Cortex of kidney (tissue), 1 donor: Measurements from ENCODE around the gene TECPR1.

ENCODE experiments used
- DNase-seq: peaks from one replicate; lab custom pipeline; 2025; lab: John Stamatoyannopoulos, UW

The TECPR1 gene, protein sequence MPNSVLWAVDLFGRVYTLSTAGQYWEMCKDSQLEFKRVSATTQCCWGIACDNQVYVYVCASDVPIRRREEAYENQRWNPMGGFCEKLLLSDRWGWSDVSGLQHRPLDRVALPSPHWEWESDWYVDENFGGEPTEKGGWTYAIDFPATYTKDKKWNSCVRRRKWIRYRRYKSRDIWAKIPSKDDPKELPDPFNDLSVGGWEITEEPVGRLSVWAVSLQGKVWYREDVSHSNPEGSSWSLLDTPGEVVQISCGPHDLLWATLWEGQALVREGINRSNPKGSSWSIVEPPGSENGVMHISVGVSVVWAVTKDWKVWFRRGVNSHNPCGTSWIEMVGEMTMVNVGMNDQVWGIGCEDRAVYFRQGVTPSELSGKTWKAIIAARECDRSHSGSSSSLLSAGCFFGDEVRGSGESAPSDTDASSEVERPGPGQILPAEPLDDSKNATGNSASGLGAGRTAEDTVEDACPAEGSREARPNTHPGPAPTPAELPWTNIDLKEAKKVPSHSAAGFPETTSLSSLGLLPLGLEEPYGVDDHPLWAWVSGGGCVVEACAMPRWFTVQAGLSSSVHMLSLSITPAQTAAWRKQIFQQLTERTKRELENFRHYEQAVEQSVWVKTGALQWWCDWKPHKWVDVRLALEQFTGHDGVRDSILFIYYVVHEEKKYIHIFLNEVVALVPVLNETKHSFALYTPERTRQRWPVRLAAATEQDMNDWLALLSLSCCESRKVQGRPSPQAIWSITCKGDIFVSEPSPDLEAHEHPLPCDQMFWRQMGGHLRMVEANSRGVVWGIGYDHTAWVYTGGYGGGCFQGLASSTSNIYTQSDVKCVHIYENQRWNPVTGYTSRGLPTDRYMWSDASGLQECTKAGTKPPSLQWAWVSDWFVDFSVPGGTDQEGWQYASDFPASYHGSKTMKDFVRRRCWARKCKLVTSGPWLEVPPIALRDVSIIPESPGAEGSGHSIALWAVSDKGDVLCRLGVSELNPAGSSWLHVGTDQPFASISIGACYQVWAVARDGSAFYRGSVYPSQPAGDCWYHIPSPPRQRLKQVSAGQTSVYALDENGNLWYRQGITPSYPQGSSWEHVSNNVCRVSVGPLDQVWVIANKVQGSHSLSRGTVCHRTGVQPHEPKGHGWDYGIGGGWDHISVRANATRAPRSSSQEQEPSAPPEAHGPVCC

DNA sequence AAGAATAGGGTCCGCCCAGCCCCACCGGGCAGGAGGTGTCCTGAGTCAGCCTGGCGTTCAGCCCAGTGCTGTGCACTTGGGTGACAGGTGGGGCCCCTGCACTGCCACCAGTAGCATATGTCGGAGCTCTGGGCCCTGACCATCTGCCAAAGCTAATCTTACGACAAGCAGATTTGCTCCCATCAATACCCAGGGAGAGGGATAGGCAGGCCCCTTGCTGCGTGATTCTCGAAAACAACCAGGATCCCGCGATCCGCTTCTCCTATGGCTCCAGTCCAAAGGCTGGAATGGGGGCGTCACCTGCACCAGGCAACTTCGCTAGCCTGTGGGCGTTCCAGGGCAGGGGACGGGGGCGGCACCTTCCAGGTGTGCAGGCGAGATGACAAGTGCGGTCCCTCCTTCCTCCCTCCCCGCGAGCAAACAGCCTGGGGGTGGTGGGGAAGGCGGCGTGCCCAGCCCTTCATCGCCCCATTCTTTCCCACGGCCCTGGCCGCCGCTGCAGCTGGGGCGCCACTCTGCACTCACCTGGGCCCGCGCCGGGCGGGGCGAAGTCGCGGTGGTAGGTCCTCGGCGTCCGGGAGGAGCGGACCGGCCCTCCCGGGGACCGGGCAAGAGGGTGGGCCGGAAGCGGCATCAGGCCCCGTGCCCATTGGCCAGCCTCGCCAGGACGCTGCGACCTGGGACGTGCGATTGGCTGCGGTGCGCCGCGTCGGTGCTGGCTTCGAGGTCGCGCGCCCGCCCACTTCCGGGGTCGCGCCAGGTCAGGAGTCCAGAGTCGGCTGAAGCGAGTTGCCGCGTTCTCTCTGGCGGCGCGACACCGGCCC lies at the start of gene TECPR1:
Gene TECPR1 (minus strand): TSS at position 632 of the 824 bp plus-strand sequence. CDS start 6,086 bp downstream, outside the sequence.
- DNase-seq: no peak

DNA sequence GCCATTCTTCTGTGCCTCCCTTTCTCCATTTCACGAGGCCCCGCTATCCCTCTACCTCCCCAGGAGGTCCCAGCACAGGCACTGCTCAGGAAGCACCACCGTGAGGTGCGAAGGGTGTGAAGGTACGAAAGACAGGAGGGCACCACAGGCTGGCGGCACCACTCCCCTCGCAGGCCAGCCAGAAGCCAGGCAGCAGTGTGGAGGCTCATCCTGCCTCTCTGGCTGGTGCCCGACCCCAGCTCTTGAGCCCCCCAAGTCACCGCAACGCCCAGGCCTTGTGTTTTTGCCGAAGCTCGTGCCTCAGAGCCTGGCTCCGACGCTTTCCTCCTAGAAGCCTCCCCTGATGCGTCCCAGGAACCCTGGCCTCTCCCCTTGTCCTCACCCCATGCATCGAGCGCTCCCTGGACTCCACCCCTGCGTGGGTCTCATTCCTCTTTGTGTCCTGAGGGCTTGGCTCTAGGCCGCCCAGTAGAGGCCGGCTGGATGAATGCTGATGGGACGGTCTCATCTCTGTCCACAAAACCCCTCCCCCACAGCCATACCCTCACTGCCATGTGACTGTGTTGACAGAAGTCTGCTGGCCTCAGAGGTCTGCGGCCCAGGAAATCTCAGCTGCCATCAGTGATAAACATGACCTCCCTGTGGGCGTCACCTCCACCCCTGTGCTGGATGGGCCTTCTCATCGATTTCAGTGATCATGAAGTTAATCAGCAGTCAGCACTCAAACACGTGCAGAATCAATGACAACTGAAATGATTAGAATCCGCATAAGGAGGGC lies 48.8 kb upstream of the TECPR1 start:
- DNase-seq: no peak

DNA sequence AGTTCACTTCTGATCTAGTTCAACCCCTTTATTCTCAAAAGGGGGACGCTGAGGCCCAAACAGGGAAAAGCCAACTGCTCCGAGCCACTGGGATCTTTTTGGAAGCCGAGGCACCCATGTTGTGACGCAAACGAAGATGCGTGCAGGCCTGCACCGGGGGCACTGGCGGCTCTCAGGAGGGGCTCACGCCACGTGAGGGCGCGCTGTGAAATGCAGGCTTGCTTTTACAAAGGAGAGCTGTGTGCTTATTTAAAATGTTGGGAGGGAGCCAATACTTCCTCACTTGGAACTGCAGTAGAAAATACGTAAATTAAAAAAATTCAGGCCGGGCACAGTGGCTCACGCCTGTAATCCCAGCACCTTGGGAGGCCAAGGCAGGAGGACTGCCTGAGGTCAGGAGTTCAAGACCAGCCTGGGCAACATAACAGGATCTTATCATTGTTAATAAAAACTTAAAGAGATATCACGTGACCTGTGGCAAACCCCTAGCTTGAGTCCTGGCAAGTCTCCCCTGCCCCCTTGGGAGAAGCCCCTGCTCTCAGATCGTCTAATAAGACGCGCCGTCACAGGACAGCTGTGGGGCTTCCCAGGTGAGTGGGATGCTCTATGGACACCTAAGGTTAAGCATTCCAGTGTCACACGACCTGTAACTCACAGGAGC lies 45.7 kb upstream of the TECPR1 start:
- no peak for DNase-seq

DNA sequence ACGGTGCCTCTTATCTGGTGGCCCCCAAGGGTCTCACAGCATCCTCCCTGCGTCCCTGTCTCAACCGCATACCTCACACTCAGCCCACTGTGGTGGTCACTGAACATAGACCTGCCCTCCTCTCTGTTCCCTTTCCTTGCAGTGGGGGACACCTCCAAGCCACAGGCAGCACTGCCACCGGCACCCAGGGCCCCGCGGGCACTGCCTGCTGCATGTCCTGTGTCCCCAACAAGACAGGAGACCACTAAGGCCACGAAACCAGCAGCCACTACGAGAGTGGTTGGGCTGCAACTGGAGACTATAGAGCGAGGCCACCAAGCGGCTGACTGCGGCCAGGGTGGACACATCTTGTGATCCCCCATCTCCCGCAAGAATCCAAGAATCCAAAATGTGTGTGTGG lies 44.8 kb upstream of the TECPR1 start:
- no peak for DNase-seq

DNA sequence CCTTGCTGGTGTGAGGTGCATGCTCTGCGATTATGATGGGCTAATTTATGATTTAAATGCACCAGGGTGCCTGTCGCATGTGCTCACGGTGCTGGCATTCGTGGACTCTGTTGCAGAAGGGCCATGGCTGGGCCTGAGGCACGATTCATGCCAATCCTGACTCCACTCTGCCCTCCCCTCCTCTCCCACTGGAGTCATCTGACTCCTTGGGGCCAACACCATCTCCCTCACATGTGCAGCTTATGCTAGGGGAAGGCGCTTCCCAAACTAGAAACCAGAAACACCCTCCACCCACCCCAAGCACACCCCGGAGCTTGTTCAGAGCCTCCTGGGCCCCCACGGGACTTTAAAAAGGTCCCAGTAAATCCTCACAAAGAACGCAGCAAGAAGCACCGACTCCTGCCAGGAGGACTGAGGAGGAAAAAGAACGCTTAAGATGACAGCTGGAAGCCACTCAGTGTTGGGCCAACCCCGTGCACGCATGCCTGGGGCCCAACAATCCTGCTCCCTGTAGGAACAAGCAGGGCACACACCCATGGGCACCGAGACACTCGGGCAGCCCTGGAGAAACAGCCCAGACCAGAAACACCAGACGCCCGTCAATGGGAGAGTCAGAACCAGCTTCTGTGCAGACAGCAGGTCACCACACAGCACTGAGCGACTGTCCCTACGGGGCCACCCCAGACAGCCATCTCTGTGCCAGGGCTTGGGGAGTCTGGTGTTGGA lies 43.6 kb upstream of the TECPR1 start:
- DNase-seq: no peak

DNA sequence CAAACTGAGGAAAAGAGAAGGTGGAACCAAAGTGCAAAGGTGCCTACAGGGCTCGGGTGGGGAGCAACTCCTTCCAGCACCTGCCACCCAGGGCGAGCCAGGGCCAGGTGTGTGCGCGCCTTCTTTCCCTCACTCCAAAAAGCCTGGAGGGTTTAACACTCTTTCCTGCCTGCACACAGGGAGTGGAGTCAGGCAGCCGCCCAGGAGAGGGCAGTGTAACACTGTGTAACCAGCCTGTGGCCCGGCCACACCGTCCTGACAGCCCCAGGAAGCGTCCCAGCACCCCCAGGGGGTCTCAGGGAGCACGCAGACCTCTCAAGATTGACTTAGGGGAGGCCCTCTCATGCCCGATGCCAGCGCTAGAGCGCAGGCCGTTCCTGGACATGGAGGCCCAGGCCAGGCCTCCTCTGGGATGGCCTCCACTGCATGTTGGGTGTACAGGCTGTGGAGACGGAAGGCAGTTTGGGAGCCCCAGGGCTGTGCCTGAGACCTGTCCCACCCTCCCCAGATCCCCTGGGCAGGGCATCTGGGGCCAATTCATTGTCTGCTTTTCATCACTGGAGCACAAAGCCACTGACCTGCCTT lies 42.9 kb upstream of the TECPR1 start:
- DNase-seq: no peak

DNA sequence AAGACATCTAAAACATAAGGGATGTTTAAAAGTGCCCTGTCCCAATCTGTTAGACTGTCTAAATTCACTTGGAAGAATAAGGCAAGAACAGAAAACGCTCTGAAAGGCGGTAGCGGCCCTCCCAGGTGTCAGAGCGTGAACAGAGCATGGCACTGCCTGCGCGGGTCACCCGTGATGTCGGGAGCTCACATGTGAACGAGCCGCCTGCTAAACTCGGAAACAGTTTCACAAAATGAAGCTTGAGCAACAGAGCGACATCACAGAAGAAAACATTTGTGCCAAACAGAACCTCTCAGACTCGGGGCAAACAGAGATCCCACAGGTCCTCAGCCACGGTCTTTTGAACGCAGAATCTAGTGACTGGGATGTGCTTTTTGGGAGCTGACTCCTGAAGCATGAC lies 42.3 kb upstream of the TECPR1 start:
- no peak for DNase-seq

- no peak for DNase-seq
These were observed 41.7 kb upstream of the TECPR1 start for GRCh38 chr7:98293746-98294145.

GRCh38 chr7:98293265-98293664 lies 41.2 kb upstream of the TECPR1 start:
- DNase-seq: no peak

- no peak for DNase-seq
These were observed 39.7 kb upstream of the TECPR1 start for GRCh38 chr7:98291717-98292116.

- DNase-seq: no peak
These were observed 37.4 kb upstream of the TECPR1 start for GRCh38 chr7:98289333-98289875.

DNA sequence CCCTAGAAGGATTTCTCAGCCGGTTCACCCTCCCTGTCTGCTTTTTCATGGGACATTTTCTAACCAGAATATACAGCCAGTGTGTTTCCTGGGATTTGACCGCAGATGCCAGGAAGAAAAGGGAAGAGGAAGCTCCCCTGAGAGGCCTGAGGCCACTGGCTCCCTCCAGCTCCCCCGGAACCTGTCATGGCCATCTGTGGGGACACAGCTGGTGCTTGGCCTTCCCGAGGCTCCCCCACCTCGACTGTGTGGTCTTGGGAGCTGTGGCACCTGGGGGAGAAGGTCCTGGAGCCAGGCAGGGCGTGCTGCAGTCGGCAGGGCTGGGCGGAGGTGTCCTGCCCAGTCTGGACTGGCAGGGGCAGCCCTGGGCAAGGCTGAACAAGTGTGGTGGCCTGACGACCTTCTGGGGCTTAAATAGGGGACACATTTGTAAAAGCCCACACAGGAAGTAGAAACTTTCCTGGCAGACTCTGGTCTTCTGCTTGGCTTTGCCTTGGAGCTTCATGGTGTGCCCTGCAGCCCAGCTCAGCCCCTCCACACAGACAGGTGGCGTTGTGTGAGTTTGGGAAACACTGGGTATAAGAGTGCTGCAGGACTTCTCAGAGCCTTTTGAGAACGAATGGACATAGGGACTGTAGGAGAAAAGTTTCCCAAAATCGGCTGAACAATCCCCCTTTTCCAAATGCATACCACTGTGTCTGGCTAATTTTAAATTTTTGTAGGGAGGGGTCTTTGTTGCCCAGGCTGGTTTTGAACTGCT lies 36.2 kb upstream of the TECPR1 start:
- DNase-seq: no peak

- no peak for DNase-seq
These were observed 35.5 kb upstream of the TECPR1 start for GRCh38 chr7:98287486-98287959.

DNA sequence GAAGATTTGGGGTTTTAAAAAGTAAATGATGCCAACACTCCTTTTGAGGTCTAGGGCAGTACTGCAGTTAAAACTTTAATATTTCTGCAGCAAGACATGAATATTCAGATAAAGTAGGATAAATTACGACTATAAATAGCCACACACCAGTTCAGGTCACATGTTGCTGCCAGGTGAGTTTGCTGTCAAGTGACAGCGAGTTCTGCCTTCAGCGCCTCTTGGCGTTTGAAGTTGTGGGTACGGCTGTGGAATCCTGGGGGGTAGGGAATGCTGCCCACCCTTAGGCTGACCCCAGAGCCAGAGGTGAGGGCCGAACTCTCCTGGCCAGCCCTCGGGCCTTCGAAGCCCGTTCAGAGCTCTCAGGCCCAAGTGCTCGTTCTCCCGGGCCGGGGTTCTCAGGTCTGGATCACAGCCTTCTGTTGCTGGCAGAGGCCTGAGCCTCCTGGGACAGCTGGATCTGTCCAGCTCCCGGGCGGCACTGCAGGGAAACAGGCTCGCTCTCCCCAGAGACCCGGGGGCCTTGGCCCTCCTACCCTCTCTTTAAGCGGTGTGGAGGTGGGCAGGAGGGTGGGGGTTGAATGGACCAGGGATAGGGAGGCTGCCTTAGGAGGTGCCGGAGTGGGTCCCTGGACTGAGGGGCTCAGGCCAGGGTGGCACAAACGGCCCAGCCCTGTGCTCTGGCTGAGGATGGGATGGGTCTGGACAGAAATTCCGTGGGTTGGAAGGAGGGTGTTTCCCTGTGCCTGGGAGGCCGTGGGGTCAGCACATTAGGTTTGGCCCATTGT lies 34.9 kb upstream of the TECPR1 start:
- no peak for DNase-seq

DNA sequence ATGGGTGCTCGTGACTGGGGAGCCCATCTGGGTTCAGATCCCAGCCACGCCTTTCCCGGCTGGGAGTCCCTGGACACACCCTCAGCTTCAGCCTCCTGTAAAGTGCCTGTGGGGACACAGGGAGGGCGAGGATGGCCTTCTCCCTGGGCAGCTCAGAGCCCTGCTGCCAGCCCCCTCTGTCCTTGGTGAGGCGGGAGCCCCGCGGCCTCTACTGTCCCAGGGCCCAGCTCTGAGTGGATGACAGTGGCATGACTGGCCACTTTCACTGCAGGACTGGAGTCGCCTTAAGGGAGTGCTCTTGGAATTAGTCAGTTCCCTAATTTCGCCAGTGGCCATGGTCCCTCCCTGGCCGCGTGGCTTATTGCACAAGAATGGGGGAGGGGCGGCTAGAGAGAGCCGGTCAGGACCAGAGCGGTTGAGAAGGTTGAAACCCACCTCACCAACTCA lies 34.1 kb upstream of the TECPR1 start:
- DNase-seq: no peak

DNA sequence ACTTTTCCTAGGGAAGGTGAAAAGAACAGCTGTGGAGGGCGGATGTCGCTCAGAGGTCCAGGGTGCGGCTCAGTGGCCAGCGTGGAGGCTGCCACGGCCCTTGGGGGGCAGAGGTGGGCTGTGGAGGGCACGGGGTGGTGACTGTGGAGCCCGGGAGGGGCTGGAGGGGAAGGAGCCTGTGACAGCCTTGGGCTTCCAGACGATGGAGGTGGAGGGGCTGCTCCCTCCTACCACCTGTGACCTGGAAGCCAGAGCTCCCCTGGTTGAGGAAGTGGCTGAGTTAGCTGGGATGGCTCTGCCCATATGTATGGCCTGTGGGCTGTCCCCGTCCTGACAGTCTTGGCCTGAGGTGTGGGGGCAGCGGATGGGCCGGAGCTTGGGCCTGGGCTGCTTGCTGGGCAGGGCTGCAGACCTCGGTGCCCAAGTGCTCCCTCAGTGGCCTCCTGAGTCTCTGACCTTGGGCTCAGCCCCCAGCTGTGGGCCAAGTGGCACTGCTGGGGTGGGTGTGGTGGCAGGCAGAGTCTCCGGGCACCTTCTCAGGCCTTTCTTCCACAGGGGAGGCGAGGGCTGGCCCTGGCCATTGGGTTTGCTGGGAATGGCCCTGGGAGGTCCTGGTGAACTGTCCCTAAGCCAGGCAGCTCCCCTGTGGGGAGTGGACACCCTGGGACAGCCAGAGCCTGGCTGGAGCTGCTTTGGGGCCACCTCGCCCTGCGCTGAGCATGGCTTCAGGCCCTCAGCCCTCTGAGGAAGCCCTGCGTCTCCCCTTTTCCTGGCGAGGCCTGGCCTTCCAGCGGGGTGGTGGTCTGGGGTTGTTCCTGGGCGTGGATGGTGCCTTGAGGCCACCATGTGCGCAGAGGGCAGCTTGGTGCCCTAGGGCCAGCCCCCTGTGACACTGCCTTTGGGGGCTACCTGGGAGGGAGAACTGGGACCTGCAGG lies 33.4 kb upstream of the TECPR1 start:
- no peak for DNase-seq
